Esophagus muscularis mucosa (tissue), 4 donors: ENCODE results near the gene MAP3K3. TPM values are rescaled to one million over a fixed set of nuclear protein-coding genes. Genes with fewer than 3 reads are reported as not detected.

Experiments
- DNase-seq: peaks from one replicate; pipeline ENCODE4 v3.0.0-alpha.2; 2017; ENCODE audit errors: extremely low spot score
- H3K27ac ChIP-seq, 4 donors: fragments of 200-600 bp; sonication (generic); replicated peaks in 1 of 4; 1 replicate in 3 of 4; 2 replicates in 1 of 4; pipeline ENCODE4 v1.5.1; 2016 to 2019; ENCODE audit warnings: mild to moderate bottlenecking in 1 of 4
- H3K27me3 ChIP-seq, 4 donors: fragments of 200-600 bp; sonication (generic); one replicate each; pipeline versions ENCODE4 v1.5.1 to v1.6.0; 2016 to 2019
- H3K36me3 ChIP-seq, 4 donors: fragments of 200-600 bp; sonication (generic); one replicate each; pipeline ENCODE4 v1.5.1; 2016 to 2019
- H3K4me1 ChIP-seq, 4 donors: fragments of 200-600 bp; sonication (generic); one replicate each; pipeline ENCODE4 v1.5.1; 2016 to 2019
- H3K4me3 ChIP-seq, 4 donors: fragments of 200-600 bp; sonication (generic); 1 replicate in 2 of 4; 2 replicates in 2 of 4; pipeline ENCODE4 v1.5.1; 2016 to 2019; ENCODE audit warnings: mild to moderate bottlenecking in 4 of 4, moderate library complexity in 1 of 4
- H3K9me3 ChIP-seq, 4 donors: fragments of 200-600 bp; sonication (generic); 1 replicate in 3 of 4; 2 replicates in 1 of 4; pipeline ENCODE4 v1.5.1; 2016 to 2019
- EP300 ChIP-seq: sonication (generic); formaldehyde crosslinking; IDR thresholded peaks from one replicate; pipeline ENCODE4 v1.6.1; 2017; ENCODE audit warnings: antibody characterized with exemption
- POLR2A ChIP-seq: fragments of 450-650 bp; IDR thresholded peaks from one replicate; pipeline ENCODE4 v1.6.1; 2017; ENCODE audit warnings: antibody characterized with exemption, moderate library complexity, mild to moderate bottlenecking, low read depth
- POLR2AphosphoS5 ChIP-seq, 2 donors: sonication (generic); formaldehyde crosslinking; IDR thresholded peaks; one replicate each; pipeline ENCODE4 v1.6.1; 2017; ENCODE audit warnings: antibody characterized with exemption in 2 of 2
- WGBS: methylation state at CpG from one replicate; pipeline ENCODE4 v1.1.5; 2018; 5-methylcytosine and 5-hydroxymethylcytosine counted together
- intact Hi-C: fragments of 100-400 bp; cut with DNase I; formaldehyde crosslinking; loops from one replicate; pipeline ENCODE4 v1.15.1; 2023
- total RNA-seq, 4 donors: library from RNA; depleted of rRNA; stranded (reverse); fragments of >200 nt; gene quantifications; one replicate each; pipeline versions ENCODE4 v1.1.0 to v1.2.1, GENCODE V29; 2016
- TF ChIP-seq, protein P1 (sequence below), 3 experiments: fragments of 200-600 bp in 2 of 3; fragments of 450-650 bp in 1 of 3; sonication (generic) in 2 of 3; IDR thresholded peaks; one replicate each; pipeline ENCODE4 v1.5.1; 2017 to 2019; ENCODE audit warnings: antibody characterized with exemption in 3 of 3, mild to moderate bottlenecking in 2 of 3, moderate library complexity in 1 of 3

MAP3K3 gene
- total RNA-seq, 4 donors from 2014 or later: 67.7 to 132 (median 86.6) TPM

DNA sequence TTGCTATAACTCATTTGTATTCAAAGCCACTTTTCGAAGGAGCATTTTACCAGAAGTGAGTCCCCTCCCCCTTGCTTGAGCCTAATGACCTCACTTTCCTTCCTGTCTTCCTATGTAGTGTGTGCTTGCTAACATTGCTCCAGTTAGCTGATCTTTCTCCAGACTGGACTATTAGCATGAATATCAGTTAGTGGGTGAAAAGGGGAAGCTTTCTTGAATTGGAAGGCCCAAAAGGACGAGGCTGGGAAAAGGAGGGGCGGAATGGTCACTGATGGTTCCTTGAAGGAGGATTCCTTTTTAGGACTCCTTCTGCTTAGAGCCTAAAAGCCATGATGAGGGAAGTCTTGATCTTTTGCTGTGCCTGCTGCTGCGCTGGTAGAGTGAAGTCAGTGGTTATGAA, 11.9 kb downstream of the MAP3K3 start:
- Histone ChIP-seq H3K9me3 (no peaks in the 10 kb centered on the region), H3K4me3 (no peak overlapping the region), H3K27ac (peak overlapping the region; percentile 17 to 61 (median 42)), H3K27me3 (no peaks in the 10 kb centered on the region), H3K4me1 (peaks cover 58 to 85% (median 71%) of the 10 kb centered on the region in 4 donors), H3K36me3 (peaks cover 0 to 69% (median 48%) of the 10 kb centered on the region in 4 donors)
- 68% methylated on average over 4 of the region's 4 CpGs for WGBS
- no peak for DNase-seq
- no peak for TF ChIP-seq EP300
- TF ChIP-seq POLR2AphosphoS5 (IDR thresholded peaks at IDR 0.05): peak; percentile 13 to 19
- intact Hi-C loops: no loop called here

DNA sequence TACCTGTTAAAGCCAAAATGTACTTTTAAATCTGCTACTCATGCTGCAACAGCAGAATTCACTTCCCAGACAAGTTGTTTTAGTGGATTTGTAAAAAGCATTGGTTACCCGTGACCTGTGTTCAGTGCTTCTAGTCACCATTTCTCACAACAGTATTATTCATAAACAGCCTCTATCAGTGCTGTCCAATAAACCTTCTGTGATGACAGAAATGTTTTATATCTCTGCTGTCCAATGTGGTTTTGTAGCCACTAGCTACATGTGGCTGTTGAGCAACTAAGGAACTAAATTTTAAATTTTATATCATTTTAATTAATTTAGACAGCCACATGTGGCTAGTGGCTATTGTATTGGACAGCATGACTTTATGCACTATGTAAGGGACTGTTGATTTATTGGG, 12.6 kb downstream of the MAP3K3 start:
- intact Hi-C loops: no loop called here

DNA sequence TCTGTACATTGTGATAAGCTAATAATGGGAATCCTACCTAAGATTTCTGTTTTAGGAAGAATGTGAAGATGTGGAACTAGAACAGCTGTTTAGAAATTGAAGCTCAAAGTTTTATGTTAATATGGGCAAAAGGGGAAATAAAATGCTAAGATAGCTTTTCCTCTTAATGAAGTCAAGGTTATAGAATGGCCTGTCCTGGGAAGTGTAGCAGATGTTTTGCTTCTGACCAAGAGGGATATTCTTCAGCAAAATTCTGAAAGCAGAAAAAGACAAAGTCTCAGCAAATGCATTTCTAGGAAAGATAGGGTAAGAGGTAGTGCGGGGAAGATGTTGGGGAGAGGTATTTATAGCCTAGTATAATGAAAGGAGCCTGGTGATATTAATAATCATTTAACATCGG, 13.1 kb downstream of the MAP3K3 start:
- intact Hi-C loops: no loop called here
- peak overlapping the region in 2 of 4 donors; percentile 21 to 61 for H3K27ac ChIP-seq
- H3K4me1 ChIP-seq: peaks cover 50 to 83% (median 68%) of the 10 kb centered on the region in 4 donors

More for the DNA sequence above, 12.6 kb downstream of the MAP3K3 start:
- Histone ChIP-seq H3K9me3 (no peaks in the 10 kb centered on the region), H3K27ac (peak overlapping the region in 1 of 4 donors; percentile 61), H3K4me1 (peaks cover 54 to 84% (median 68%) of the 10 kb centered on the region in 4 donors), H3K27me3 (no peaks in the 10 kb centered on the region), H3K4me3 (no peak overlapping the region), H3K36me3 (peaks cover 0 to 68% (median 49%) of the 10 kb centered on the region in 4 donors)
- WGBS: 80% methylated on average over 1 of the region's 1 CpG
- no peak for DNase-seq
- TF ChIP-seq POLR2A (no peak), EP300 (no peak), POLR2AphosphoS5 (IDR thresholded peaks at IDR 0.05) (no peak)

DNA sequence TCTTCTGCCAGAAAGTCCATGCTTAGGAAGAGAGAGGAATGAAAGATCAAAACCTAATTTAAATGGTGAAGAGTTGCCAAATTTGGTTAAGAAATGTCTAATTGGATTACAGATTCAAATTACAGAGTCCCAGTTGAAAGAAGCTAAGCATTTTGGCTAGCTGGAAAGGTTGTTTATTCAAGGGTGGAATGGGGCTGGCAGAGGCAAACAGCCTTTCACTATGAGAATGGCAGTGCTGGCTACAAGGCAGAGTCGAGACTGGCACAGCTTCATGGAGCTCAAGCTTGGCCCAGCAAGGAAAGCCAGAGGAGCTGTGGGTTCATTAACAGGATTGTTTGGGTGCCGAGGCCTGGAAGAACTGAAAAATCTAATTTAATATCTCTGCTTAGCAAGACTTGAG, 13.6 kb downstream of the MAP3K3 start:
- Histone ChIP-seq H3K27ac (peak overlapping the region; percentile 17 to 24 (median 21)), H3K9me3 (no peaks in the 10 kb centered on the region), H3K4me3 (no peak overlapping the region), H3K36me3 (peaks cover 0 to 72% (median 52%) of the 10 kb centered on the region in 4 donors), H3K27me3 (no peaks in the 10 kb centered on the region), H3K4me1 (peaks cover 45 to 79% (median 67%) of the 10 kb centered on the region in 4 donors)
- intact Hi-C loops: no loop called here
- no peak for DNase-seq
- TF ChIP-seq POLR2AphosphoS5 (IDR thresholded peaks at IDR 0.05): no peak
- TF ChIP-seq POLR2A: no peak
- TF ChIP-seq, protein P1, sequence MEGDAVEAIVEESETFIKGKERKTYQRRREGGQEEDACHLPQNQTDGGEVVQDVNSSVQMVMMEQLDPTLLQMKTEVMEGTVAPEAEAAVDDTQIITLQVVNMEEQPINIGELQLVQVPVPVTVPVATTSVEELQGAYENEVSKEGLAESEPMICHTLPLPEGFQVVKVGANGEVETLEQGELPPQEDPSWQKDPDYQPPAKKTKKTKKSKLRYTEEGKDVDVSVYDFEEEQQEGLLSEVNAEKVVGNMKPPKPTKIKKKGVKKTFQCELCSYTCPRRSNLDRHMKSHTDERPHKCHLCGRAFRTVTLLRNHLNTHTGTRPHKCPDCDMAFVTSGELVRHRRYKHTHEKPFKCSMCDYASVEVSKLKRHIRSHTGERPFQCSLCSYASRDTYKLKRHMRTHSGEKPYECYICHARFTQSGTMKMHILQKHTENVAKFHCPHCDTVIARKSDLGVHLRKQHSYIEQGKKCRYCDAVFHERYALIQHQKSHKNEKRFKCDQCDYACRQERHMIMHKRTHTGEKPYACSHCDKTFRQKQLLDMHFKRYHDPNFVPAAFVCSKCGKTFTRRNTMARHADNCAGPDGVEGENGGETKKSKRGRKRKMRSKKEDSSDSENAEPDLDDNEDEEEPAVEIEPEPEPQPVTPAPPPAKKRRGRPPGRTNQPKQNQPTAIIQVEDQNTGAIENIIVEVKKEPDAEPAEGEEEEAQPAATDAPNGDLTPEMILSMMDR (IDR thresholded peaks at IDR 0.05): no peak
- no peak for TF ChIP-seq EP300
- WGBS: 76% methylated on average over 2 of the region's 2 CpGs

More for the DNA sequence above, 13.1 kb downstream of the MAP3K3 start:
- DNase-seq: no peak
- Histone ChIP-seq H3K9me3 (no peaks in the 10 kb centered on the region), H3K4me3 (no peak overlapping the region), H3K27me3 (no peaks in the 10 kb centered on the region), H3K36me3 (peaks cover 0 to 68% (median 50%) of the 10 kb centered on the region in 4 donors)
- WGBS: 70% methylated on average over 2 of the region's 2 CpGs
- no peak for TF ChIP-seq EP300
- no peak for TF ChIP-seq POLR2A
- TF ChIP-seq, protein P1 (IDR thresholded peaks at IDR 0.05): no peak

DNA sequence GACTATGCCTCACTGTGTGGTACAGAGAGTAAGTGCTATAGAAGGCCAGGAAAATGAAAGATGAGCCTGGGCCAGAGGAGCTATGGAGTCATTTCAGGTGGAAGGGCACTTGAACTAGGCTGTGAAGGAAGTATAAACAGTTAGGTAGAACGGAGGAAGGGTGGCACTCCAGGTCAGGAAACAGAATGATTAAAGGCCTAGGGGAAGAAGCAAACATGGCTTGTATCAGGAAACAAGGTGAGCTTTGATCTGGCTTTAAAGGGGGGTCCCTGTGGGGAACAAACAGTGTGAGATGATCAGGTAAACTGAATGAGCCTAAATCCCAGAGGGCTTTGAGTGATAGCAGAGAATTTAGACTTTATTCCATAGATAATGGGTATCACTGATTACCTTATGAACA, 16.9 kb downstream of the MAP3K3 start:
- Histone ChIP-seq H3K27ac (no peak overlapping the region), H3K4me3 (no peak overlapping the region), H3K4me1 (peaks cover 29 to 63% (median 51%) of the 10 kb centered on the region in 4 donors), H3K9me3 (no peaks in the 10 kb centered on the region), H3K27me3 (no peaks in the 10 kb centered on the region), H3K36me3 (peaks cover 0 to 75% (median 42%) of the 10 kb centered on the region in 4 donors)
- DNase-seq: no peak
- no peak for TF ChIP-seq POLR2AphosphoS5 (IDR thresholded peaks at IDR 0.05)
- 33% methylated on average over 1 of the region's 1 CpG for WGBS
- intact Hi-C loops: no loop called here

DNA sequence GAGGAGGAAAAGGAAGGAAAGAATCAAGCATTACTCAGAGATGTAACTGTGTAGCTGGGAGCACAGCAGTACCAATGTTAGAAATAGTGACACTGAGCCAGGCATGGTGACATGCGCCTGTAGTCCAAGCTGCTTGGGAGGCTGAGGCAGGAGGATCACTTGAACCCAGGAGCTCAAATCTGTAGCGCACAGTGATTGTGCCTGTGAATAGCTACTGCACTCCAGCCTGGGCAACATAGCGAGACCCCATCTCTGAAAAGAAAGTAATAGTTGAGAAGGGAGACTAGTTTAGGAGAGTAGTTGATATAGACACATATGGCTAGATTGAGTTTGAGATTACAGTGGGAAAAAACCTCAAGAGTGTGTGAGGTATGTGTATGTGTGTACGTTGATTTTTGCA, 17.8 kb downstream of the MAP3K3 start:
- H3K27ac ChIP-seq: no peak overlapping the region
- TF ChIP-seq POLR2A (no peak), EP300 (no peak)
- TF ChIP-seq, protein P1 (IDR thresholded peaks at IDR 0.05): no peak
- H3K9me3 ChIP-seq: no peaks in the 10 kb centered on the region
- peaks cover 20 to 54% (median 45%) of the 10 kb centered on the region in 4 donors for H3K4me1 ChIP-seq
- DNase-seq: no peak
- H3K36me3 ChIP-seq: peaks cover 0 to 74% (median 34%) of the 10 kb centered on the region in 4 donors
- H3K27me3 ChIP-seq: no peaks in the 10 kb centered on the region
- 90% methylated on average over 4 of the region's 4 CpGs for WGBS
- intact Hi-C loops: no loop called here
- no peak overlapping the region for H3K4me3 ChIP-seq
